LoVo (cell line): ENCODE results near the gene SMIM44.
"Not testable (repeated sequence)": the region's sequence is repeated elsewhere in the genome, so short reads cannot be mapped to it uniquely, and the experiment has no call there.

Experiments
- DNase-seq: peaks from one replicate; pipeline ENCODE4 v3.0.0-alpha.2; 2016; ENCODE audit warnings: low spot score

Gene SMIM44

GRCh38 chr19:3483226-3483628, at the start of gene SMIM44:
SMIM44 (minus strand) TSS chr19:3483441; CDS start chr19:3483403, 38 bp downstream.
- DNase-seq = no peak

- DNase-seq = no peak
These were observed 49.8 kb upstream of the SMIM44 start for GRCh38 chr19:3533033-3533432.

GRCh38 chr19:3532154-3532786, 49.0 kb upstream of the SMIM44 start:
- DNase-seq = no peak

GRCh38 chr19:3531716-3532115, 48.5 kb upstream of the SMIM44 start:
- no peak for DNase-seq

GRCh38 chr19:3530389-3530788, 47.1 kb upstream of the SMIM44 start:
- no peak for DNase-seq

- DNase-seq = not testable (repeated sequence)
These were observed 46.1 kb upstream of the SMIM44 start for GRCh38 chr19:3529299-3529698.

GRCh38 chr19:3528539-3529211, 45.4 kb upstream of the SMIM44 start:
- no peak for DNase-seq

- no peak for DNase-seq
These were observed 44.8 kb upstream of the SMIM44 start for GRCh38 chr19:3528080-3528479.

GRCh38 chr19:3527238-3527910, 44.1 kb upstream of the SMIM44 start:
- DNase-seq = no peak

- DNase-seq = no peak
These were observed 43.4 kb upstream of the SMIM44 start for GRCh38 chr19:3526507-3527237.

GRCh38 chr19:3524904-3525451, 41.7 kb upstream of the SMIM44 start:
- DNase-seq = no peak

GRCh38 chr19:3524078-3524842, 41.0 kb upstream of the SMIM44 start:
- no peak for DNase-seq

- DNase-seq = no peak
These were observed 40.3 kb upstream of the SMIM44 start for GRCh38 chr19:3523361-3524077.

- no peak for DNase-seq
These were observed 39.5 kb upstream of the SMIM44 start for GRCh38 chr19:3522421-3523360.

- no peak for DNase-seq
These were observed 37.8 kb upstream of the SMIM44 start for GRCh38 chr19:3521104-3521445.

GRCh38 chr19:3520166-3521103, 37.2 kb upstream of the SMIM44 start:
- DNase-seq = no peak

- DNase-seq = no peak
These were observed 35.9 kb upstream of the SMIM44 start for GRCh38 chr19:3519126-3519525.

GRCh38 chr19:3518659-3519058, 35.4 kb upstream of the SMIM44 start:
- no peak for DNase-seq

- DNase-seq = no peak
These were observed 35.0 kb upstream of the SMIM44 start for GRCh38 chr19:3518255-3518654.
